GM23338 (cell line): ENCODE results near the gene CYB5A.

ENCODE experiments used
- CREB1 ChIP-seq: fragments of 250-450 bp; sonication (Bioruptor Pico); IDR thresholded peaks from 2 replicates; pipeline ENCODE4 v1.5.0; 2020; ENCODE audit warnings: low read depth, mild to moderate bottlenecking, moderate library complexity
- EZH2 ChIP-seq: fragments of 200-600 bp; sonication (generic); IDR thresholded peaks from one replicate; pipeline ENCODE4 v1.8.0; 2017; ENCODE audit warnings: antibody characterized with exemption, mild to moderate bottlenecking, low read depth; ENCODE audit not compliant: unreplicated experiment
- EZH2phosphoT487 ChIP-seq: fragments of 200-600 bp; sonication (generic); IDR thresholded peaks from one replicate; pipeline ENCODE4 v1.8.1; 2018; ENCODE audit warnings: antibody characterized with exemption; ENCODE audit not compliant: unreplicated experiment
- JUNB ChIP-seq: IDR thresholded peaks from one replicate; pipeline ENCODE4 v1.6.1; 2016; ENCODE audit warnings: antibody characterized with exemption; ENCODE audit not compliant: unreplicated experiment
- NANOG ChIP-seq: IDR thresholded peaks from 2 replicates; pipeline ENCODE4 v1.6.1; 2016; ENCODE audit warnings: antibody characterized with exemption, borderline replicate concordance
- POLR2AphosphoS5 ChIP-seq: IDR thresholded peaks from 2 replicates; pipeline ENCODE4 v1.6.1; 2016; ENCODE audit warnings: antibody characterized with exemption, low read depth
- ZNF114 ChIP-seq: fragments of 250-450 bp; sonication (Bioruptor Pico); IDR thresholded peaks from 2 replicates; pipeline ENCODE4 v1.5.0; 2020; ENCODE audit warnings: mild to moderate bottlenecking, moderate library complexity
- ZNF331 ChIP-seq: fragments of 250-450 bp; sonication (Bioruptor Pico); IDR thresholded peaks from 2 replicates; pipeline ENCODE4 v1.5.0; 2020; ENCODE audit warnings: low read depth, mild to moderate bottlenecking, moderate library complexity
- TF ChIP-seq, protein P1 (sequence below), 2 experiments: fragments of 200-600 bp in 1 of 2; sonication (generic) in 1 of 2; conservative IDR thresholded peaks; 2 replicates each; pipeline versions ENCODE4 v1.5.1 to v1.6.1; 2016 to 2017; ENCODE audit warnings: antibody characterized with exemption in 2 of 2, low read depth in 2 of 2, mild to moderate bottlenecking in 2 of 2, moderate library complexity in 1 of 2
- TF ChIP-seq, protein P2 (sequence below): IDR thresholded peaks from one replicate; pipeline ENCODE4 v1.6.1; 2018; ENCODE audit warnings: antibody characterized with exemption; ENCODE audit not compliant: unreplicated experiment
- TF ChIP-seq, protein P3 (sequence below): fragments of 250-450 bp; sonication (Bioruptor Pico); IDR thresholded peaks from 2 replicates; pipeline ENCODE4 v1.5.0; 2020; ENCODE audit warnings: mild to moderate bottlenecking, moderate library complexity
- TF ChIP-seq, protein P4 (sequence below): IDR thresholded peaks from 2 replicates; pipeline ENCODE4 v1.6.1; 2016; ENCODE audit warnings: antibody characterized with exemption

DNA sequence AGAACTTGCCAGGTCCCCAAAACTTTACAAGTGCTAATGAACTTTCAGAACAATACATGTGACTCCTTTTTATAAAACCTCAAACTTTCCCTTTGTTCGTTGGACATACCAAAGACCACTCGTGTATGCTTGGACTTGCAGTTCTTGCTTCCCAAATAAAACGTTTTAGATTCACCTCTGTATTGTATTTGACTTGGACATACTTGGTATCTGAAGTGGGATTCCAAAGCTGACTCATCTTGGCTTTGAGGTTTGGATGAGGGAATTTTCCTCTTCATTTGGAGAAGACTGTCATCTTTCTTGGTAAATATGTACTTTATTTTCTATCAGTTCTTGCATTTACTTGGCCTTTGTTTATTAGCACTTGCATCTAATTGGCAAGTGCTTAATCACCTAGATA is 8.0 kb upstream of the CYB5A start:
- TF ChIP-seq, protein P1, sequence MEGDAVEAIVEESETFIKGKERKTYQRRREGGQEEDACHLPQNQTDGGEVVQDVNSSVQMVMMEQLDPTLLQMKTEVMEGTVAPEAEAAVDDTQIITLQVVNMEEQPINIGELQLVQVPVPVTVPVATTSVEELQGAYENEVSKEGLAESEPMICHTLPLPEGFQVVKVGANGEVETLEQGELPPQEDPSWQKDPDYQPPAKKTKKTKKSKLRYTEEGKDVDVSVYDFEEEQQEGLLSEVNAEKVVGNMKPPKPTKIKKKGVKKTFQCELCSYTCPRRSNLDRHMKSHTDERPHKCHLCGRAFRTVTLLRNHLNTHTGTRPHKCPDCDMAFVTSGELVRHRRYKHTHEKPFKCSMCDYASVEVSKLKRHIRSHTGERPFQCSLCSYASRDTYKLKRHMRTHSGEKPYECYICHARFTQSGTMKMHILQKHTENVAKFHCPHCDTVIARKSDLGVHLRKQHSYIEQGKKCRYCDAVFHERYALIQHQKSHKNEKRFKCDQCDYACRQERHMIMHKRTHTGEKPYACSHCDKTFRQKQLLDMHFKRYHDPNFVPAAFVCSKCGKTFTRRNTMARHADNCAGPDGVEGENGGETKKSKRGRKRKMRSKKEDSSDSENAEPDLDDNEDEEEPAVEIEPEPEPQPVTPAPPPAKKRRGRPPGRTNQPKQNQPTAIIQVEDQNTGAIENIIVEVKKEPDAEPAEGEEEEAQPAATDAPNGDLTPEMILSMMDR (conservative IDR thresholded peaks at IDR 0.05; ENCODE audit: low read depth in 2 of 2): no peak
- TF ChIP-seq, protein P2, sequence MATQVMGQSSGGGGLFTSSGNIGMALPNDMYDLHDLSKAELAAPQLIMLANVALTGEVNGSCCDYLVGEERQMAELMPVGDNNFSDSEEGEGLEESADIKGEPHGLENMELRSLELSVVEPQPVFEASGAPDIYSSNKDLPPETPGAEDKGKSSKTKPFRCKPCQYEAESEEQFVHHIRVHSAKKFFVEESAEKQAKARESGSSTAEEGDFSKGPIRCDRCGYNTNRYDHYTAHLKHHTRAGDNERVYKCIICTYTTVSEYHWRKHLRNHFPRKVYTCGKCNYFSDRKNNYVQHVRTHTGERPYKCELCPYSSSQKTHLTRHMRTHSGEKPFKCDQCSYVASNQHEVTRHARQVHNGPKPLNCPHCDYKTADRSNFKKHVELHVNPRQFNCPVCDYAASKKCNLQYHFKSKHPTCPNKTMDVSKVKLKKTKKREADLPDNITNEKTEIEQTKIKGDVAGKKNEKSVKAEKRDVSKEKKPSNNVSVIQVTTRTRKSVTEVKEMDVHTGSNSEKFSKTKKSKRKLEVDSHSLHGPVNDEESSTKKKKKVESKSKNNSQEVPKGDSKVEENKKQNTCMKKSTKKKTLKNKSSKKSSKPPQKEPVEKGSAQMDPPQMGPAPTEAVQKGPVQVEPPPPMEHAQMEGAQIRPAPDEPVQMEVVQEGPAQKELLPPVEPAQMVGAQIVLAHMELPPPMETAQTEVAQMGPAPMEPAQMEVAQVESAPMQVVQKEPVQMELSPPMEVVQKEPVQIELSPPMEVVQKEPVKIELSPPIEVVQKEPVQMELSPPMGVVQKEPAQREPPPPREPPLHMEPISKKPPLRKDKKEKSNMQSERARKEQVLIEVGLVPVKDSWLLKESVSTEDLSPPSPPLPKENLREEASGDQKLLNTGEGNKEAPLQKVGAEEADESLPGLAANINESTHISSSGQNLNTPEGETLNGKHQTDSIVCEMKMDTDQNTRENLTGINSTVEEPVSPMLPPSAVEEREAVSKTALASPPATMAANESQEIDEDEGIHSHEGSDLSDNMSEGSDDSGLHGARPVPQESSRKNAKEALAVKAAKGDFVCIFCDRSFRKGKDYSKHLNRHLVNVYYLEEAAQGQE: no peak
- TF ChIP-seq CREB1 (CRISPR knock-in tag) (no peak), EZH2 (no peak), POLR2AphosphoS5 (no peak), EZH2phosphoT487 (no peak), JUNB (no peak), ZNF114 (CRISPR knock-in tag) (no peak), NANOG (no peak), ZNF331 (no peak)
- TF ChIP-seq, protein P3, sequence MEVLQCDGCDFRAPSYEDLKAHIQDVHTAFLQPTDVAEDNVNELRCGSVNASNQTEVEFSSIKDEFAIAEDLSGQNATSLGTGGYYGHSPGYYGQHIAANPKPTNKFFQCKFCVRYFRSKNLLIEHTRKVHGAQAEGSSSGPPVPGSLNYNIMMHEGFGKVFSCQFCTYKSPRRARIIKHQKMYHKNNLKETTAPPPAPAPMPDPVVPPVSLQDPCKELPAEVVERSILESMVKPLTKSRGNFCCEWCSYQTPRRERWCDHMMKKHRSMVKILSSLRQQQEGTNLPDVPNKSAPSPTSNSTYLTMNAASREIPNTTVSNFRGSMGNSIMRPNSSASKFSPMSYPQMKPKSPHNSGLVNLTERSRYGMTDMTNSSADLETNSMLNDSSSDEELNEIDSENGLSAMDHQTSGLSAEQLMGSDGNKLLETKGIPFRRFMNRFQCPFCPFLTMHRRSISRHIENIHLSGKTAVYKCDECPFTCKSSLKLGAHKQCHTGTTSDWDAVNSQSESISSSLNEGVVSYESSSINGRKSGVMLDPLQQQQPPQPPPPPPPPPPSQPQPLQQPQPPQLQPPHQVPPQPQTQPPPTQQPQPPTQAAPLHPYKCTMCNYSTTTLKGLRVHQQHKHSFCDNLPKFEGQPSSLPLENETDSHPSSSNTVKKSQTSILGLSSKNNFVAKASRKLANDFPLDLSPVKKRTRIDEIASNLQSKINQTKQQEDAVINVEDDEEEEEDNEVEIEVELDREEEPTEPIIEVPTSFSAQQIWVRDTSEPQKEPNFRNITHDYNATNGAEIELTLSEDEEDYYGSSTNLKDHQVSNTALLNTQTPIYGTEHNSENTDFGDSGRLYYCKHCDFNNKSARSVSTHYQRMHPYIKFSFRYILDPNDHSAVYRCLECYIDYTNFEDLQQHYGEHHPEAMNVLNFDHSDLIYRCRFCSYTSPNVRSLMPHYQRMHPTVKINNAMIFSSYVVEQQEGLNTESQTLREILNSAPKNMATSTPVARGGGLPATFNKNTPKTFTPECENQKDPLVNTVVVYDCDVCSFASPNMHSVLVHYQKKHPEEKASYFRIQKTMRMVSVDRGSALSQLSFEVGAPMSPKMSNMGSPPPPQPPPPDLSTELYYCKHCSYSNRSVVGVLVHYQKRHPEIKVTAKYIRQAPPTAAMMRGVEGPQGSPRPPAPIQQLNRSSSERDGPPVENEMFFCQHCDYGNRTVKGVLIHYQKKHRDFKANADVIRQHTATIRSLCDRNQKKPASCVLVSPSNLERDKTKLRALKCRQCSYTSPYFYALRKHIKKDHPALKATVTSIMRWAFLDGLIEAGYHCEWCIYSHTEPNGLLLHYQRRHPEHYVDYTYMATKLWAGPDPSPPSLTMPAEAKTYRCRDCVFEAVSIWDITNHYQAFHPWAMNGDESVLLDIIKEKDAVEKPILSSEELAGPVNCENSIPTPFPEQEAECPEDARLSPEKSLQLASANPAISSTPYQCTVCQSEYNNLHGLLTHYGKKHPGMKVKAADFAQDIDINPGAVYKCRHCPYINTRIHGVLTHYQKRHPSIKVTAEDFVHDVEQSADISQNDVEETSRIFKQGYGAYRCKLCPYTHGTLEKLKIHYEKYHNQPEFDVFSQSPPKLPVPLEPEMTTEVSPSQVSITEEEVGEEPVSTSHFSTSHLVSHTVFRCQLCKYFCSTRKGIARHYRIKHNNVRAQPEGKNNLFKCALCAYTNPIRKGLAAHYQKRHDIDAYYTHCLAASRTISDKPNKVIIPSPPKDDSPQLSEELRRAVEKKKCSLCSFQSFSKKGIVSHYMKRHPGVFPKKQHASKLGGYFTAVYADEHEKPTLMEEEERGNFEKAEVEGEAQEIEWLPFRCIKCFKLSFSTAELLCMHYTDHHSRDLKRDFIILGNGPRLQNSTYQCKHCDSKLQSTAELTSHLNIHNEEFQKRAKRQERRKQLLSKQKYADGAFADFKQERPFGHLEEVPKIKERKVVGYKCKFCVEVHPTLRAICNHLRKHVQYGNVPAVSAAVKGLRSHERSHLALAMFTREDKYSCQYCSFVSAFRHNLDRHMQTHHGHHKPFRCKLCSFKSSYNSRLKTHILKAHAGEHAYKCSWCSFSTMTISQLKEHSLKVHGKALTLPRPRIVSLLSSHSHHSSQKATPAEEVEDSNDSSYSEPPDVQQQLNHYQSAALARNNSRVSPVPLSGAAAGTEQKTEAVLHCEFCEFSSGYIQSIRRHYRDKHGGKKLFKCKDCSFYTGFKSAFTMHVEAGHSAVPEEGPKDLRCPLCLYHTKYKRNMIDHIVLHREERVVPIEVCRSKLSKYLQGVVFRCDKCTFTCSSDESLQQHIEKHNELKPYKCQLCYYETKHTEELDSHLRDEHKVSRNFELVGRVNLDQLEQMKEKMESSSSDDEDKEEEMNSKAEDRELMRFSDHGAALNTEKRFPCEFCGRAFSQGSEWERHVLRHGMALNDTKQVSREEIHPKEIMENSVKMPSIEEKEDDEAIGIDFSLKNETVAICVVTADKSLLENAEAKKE (CRISPR knock-in tag): no peak
- TF ChIP-seq, protein P4, sequence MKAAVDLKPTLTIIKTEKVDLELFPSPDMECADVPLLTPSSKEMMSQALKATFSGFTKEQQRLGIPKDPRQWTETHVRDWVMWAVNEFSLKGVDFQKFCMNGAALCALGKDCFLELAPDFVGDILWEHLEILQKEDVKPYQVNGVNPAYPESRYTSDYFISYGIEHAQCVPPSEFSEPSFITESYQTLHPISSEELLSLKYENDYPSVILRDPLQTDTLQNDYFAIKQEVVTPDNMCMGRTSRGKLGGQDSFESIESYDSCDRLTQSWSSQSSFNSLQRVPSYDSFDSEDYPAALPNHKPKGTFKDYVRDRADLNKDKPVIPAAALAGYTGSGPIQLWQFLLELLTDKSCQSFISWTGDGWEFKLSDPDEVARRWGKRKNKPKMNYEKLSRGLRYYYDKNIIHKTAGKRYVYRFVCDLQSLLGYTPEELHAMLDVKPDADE: no peak
